ENCODE measurements around the gene IL6ST.

Gene IL6ST

DNA sequence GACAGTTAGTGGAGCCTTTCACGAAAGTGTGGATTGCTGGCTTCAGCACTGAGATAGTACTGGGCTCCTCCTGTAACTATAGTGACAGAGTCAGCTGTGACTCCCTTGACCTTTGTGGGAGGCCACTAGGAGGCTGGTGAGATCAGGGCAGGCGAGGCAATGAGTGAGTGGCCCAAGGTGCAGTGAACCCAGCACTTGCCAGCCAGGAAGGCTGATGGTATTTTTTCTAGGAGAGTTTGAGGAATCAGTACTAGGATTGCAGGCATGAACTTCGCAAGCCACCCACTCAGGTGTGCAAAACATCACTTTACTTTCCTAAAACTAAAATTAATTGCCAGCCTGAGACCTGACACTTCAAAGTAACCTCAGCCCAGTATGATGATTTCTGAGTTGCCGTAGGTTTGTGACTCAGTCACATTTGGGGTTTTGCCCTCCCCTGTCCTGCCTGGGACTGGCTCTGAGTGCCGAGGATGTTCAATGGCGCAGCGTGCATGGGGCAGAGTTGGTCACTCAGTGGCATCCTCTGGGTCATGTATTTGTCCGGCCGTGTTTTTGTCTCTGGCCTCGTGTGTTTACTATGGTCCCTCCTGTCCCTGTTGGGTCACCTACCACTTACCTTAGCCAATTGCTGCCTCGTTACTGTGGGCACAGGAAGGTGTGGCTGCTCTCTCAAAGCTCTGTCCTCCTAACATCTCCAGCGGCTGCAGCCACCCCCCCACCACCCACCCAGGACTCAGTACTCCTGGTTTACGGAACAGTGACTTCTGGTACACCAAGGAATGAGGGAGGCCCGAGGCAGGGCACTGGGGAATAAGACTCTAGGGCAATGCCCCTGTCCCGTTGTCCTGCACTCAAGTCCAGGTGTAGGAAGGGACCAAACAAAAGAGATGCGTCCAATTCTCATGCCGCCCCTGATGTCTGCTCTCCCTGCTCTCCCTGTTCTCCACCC, 76.4 kb downstream of the IL6ST start:
- Histone ChIP-seq H3K36me3 (ENCODE audit: insufficient read depth, low read length) (no peaks in the 10 kb centered on the region), H3K9me3 (ENCODE audit: insufficient read depth, low read depth, low read length) (no peaks in the 10 kb centered on the region), H3K9ac (ENCODE audit: low read depth, low read length) (no peak overlapping the region), H3K4me3 (ENCODE audit: low read length) (no peak overlapping the region), H3K4me1 (ENCODE audit: insufficient read depth, low read length) (no peaks in the 10 kb centered on the region), H3K27ac (ENCODE audit: low read depth, low read length) (no peak overlapping the region), H3K27me3 (ENCODE audit: insufficient read depth, low read length) (no peaks in the 10 kb centered on the region)
- 95% methylated on average over 17 of the region's 17 CpGs for WGBS

DNA sequence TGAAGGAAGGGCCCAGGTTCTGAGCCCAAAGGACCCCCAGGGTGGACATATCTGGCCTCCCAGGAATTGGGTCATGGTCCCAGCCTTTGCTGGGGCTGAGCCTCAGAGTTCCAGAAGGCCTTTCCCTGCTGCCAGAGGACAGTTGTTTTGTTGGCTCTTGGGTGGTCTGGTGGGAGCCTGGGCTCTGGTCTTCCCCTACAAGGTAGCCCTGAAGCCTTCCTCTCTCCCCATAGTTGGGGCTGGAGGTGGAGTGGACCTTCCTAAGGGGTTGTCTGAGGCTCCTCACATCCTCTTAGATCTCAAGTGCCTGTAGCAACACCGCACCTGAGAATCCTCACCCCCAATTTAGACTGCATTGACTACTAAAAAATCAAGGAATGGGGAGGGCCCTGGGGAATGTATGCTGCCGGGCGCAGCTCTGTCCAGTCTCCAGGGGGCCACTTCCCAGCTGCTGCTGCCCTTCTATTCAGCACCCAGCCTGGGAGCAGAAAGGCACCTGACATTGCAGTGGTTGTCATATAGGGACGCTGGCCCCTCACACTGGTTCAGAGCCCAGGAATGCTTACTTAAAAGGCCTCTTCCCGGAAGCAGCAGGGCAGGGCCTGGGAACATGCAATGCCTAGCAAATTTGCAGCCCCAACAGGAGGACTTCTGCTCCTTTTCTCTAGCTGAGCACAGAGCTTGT, 77.2 kb downstream of the IL6ST start:
- 93% methylated on average over 5 of the region's 5 CpGs for WGBS
- Histone ChIP-seq H3K9ac (ENCODE audit: low read depth, low read length) (no peak overlapping the region), H3K9me3 (ENCODE audit: insufficient read depth, low read depth, low read length) (no peaks in the 10 kb centered on the region), H3K36me3 (ENCODE audit: insufficient read depth, low read length) (no peaks in the 10 kb centered on the region), H3K27ac (ENCODE audit: low read depth, low read length) (no peak overlapping the region), H3K4me1 (ENCODE audit: insufficient read depth, low read length) (no peaks in the 10 kb centered on the region), H3K4me3 (ENCODE audit: low read length) (no peak overlapping the region), H3K27me3 (ENCODE audit: insufficient read depth, low read length) (no peaks in the 10 kb centered on the region)

DNA sequence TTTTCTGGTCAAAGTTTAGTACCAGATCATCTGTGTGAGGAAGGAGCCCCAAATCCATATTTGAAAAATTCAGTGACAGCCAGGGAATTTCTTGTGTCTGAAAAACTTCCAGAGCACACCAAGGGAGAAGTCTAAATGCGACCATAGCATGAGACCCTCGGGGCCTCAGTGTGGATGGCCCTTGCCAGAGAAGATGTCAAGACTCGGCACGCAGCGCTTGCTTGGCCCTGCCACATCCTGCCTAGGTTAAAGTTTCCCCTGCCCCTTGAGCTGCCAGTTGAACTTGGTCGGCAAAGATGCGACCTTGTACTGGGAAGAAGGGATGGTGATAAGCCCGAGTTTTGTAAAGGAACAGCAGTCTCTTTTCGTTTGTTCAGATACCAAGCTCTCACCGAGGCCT, 77.8 kb downstream of the IL6ST start:
- 84% methylated on average over 10 of the region's 10 CpGs for WGBS

DNA sequence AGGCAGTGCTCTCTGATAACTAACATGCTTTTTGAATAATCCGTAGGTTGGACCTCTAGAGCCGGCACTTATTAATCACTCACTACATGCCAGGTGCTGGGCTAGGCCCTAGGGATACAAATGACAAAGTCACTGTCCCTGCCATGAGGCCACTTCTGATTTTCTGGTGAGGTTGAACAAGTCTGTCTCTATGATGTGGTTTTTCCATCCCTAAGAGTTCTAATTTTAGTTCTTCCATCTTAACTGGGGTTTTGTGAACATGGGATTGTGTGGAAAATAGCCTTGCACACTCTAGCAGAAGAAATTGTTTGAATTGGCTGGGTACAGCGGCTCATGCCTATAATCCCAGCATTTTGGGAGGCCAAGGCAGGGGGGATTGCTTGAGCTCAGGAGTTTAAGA, 79.0 kb downstream of the IL6ST start:
- Histone ChIP-seq H3K27me3 (ENCODE audit: insufficient read depth, low read length) (no peaks in the 10 kb centered on the region), H3K36me3 (ENCODE audit: insufficient read depth, low read length) (no peaks in the 10 kb centered on the region), H3K9me3 (ENCODE audit: insufficient read depth, low read depth, low read length) (no peaks in the 10 kb centered on the region), H3K4me3 (ENCODE audit: low read length) (no peak overlapping the region), H3K4me1 (ENCODE audit: insufficient read depth, low read length) (no peaks in the 10 kb centered on the region), H3K27ac (ENCODE audit: low read depth, low read length) (no peak overlapping the region), H3K9ac (ENCODE audit: low read depth, low read length) (no peak overlapping the region)
- 93% methylated on average over 3 of the region's 3 CpGs for WGBS

More for the DNA sequence above, 77.8 kb downstream of the IL6ST start:
- Histone ChIP-seq H3K4me3 (ENCODE audit: low read length) (no peak overlapping the region), H3K4me1 (ENCODE audit: insufficient read depth, low read length) (no peaks in the 10 kb centered on the region), H3K9ac (ENCODE audit: low read depth, low read length) (no peak overlapping the region), H3K27me3 (ENCODE audit: insufficient read depth, low read length) (no peaks in the 10 kb centered on the region), H3K9me3 (ENCODE audit: insufficient read depth, low read depth, low read length) (no peaks in the 10 kb centered on the region), H3K27ac (ENCODE audit: low read depth, low read length) (no peak overlapping the region), H3K36me3 (ENCODE audit: insufficient read depth, low read length) (no peaks in the 10 kb centered on the region)

DNA sequence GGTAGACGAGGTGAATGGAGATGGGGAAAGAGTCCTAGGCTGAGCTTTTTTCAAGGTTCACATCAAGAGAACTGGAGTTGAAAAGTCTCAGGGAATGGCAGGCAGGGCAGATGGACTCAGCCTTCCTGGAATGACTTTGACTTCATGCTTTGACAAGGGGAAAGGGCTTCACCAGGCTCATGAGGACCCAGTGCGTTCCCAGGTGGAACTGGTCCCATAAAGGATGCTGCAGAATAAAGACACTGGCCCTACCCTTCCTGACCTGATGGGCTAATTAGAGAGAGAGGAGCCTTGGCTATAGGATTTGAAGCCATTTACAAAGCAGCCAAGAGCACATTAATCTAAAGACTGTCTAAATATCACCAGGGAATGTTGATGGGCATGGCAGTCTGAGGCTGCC, 79.8 kb downstream of the IL6ST start:
- H3K36me3 ChIP-seq (ENCODE audit: insufficient read depth, low read length), result no peaks in the 10 kb centered on the region
- no peak overlapping the region for H3K4me3 ChIP-seq (ENCODE audit: low read length)
- WGBS, result 95% methylated on average over 2 of the region's 2 CpGs

DNA sequence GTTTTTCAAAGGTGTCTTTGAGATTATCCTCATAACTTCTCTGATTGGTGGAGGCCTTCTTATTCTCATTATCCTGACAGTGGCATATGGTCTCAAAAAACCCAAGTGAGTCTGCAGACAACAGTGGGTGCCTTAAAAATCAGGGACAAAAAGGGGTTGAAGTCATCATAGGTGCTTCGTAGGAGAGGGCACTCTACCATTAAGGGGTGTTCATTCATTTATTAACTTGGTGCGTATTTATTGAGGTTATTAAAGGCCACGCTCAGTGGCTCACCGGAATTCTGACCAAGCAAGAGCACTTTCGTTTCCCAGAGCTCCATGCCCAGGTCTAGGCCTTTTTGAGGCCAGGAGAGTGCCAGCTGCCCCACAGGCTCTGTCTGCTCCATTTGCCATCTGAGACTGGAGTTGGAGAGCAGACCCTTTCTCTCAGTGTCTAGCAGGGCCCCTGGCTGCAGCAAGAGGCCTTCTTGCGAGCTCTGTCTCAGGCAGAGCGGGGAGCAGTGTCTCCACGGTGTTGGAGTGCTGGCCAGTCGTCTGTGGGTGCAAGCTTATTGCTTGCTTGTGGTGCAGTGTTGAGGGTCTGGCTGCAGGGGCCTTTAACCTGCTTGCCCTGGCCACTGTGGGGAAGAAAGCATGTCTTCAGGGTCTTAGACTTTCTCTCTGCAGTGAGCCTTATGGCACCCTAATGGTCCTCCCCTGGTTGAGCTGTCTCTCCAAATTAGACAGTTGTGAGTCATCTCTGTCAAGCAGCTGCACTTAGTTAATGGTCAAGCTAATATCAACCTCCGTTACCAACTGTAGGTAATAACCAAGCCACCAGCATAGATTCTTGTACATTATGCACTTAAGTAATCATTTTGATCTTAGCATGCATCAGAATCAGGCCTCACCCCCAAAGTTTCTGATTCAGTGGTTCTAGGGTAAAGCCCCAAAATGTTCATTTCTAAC, 81.0 kb downstream of the IL6ST start:
- WGBS, result 95% methylated on average over 10 of the region's 10 CpGs
- H3K9me3 ChIP-seq (ENCODE audit: insufficient read depth, low read depth, low read length), result no peaks in the 10 kb centered on the region
- H3K9ac ChIP-seq (ENCODE audit: low read depth, low read length), result no peak overlapping the region

More for the DNA sequence above, 79.8 kb downstream of the IL6ST start:
- Histone ChIP-seq H3K9me3 (ENCODE audit: insufficient read depth, low read depth, low read length) (no peaks in the 10 kb centered on the region), H3K27me3 (ENCODE audit: insufficient read depth, low read length) (no peaks in the 10 kb centered on the region), H3K4me1 (ENCODE audit: insufficient read depth, low read length) (no peaks in the 10 kb centered on the region), H3K27ac (ENCODE audit: low read depth, low read length) (no peak overlapping the region), H3K9ac (ENCODE audit: low read depth, low read length) (no peak overlapping the region)

DNA sequence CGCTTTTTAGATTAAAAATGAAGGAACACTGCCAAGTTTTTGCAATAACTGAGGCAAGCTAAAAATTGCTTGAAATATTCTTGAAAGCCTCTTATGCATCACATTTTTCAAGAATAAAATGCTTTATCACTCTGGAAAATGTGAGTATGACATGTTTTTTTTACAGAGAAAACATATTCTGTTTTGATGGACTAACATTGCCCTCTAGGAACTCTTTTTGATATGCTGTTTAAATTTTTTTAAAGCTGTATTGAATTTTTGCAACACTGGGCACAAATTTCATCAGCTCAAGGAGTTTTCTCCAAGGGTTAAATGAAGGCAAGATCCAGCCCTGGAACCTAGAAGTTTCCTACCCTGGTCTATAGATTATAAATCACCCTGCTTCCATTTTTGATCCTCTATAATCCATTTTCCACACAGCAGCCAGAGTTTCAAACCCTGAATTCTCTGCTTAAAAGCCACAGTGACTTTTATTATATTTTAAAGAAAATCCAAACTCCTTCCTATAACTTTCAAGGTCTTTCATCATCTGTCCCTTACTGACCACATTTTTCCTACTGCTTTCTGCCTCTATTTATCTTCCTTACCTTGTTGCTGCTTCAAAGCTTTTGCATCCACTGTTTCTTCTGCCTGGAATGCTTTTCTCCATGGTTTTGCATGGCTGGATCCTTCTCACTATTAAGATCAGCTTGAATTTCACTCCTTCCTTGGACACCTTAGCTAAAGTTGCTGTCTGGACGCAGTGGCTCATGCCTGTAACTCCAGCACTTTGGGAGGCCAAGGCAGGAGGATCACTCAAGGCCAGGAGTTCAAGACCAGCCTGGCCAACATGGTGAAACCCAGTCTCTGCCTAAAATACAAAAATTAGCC, 82.7 kb downstream of the IL6ST start:
- Histone ChIP-seq H3K36me3 (ENCODE audit: insufficient read depth, low read length) (no peaks in the 10 kb centered on the region), H3K9me3 (ENCODE audit: insufficient read depth, low read depth, low read length) (no peaks in the 10 kb centered on the region), H3K4me3 (ENCODE audit: low read length) (no peak overlapping the region), H3K9ac (ENCODE audit: low read depth, low read length) (no peak overlapping the region), H3K4me1 (ENCODE audit: insufficient read depth, low read length) (no peaks in the 10 kb centered on the region), H3K27ac (ENCODE audit: low read depth, low read length) (no peak overlapping the region), H3K27me3 (ENCODE audit: insufficient read depth, low read length) (no peaks in the 10 kb centered on the region)
- WGBS, result 95% methylated on average over 2 of the region's 2 CpGs

More for the DNA sequence above, 81.0 kb downstream of the IL6ST start:
- H3K4me3 ChIP-seq (ENCODE audit: low read length), result no peak overlapping the region
- H3K36me3 ChIP-seq (ENCODE audit: insufficient read depth, low read length), result no peaks in the 10 kb centered on the region
- H3K4me1 ChIP-seq (ENCODE audit: insufficient read depth, low read length), result no peaks in the 10 kb centered on the region
- no peak overlapping the region for H3K27ac ChIP-seq (ENCODE audit: low read depth, low read length)
- H3K27me3 ChIP-seq (ENCODE audit: insufficient read depth, low read length), result no peaks in the 10 kb centered on the region

DNA sequence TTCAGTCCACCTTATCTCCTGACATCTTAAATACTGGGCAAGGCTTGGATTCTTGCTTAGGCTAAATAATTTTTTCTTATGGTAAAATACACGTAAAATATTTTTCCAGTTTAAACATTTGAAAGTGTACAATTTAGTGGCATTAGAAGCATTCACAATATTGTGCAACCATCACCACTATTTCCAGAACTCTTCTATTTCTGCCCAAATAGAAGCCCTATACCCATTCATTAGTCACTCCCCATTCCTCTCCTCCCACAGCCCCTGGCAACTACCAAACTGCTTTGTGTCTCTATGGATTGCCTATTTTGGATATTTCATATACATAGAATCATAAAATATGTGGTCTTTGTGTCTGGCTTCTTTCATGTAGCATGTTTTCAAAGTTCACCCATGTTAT, 86.0 kb downstream of the IL6ST start:
- no CpG with 5 or more reads among the region's 1 CpG for WGBS
- no peaks in the 10 kb centered on the region for H3K9me3 ChIP-seq (ENCODE audit: insufficient read depth, low read depth, low read length)
- H3K27ac ChIP-seq (ENCODE audit: low read depth, low read length), result no peak overlapping the region
- no peak overlapping the region for H3K9ac ChIP-seq (ENCODE audit: low read depth, low read length)
- no peak overlapping the region for H3K4me3 ChIP-seq (ENCODE audit: low read length)
- no peaks in the 10 kb centered on the region for H3K4me1 ChIP-seq (ENCODE audit: insufficient read depth, low read length)
- H3K27me3 ChIP-seq (ENCODE audit: insufficient read depth, low read length), result no peaks in the 10 kb centered on the region
- H3K36me3 ChIP-seq (ENCODE audit: insufficient read depth, low read length), result no peaks in the 10 kb centered on the region

DNA sequence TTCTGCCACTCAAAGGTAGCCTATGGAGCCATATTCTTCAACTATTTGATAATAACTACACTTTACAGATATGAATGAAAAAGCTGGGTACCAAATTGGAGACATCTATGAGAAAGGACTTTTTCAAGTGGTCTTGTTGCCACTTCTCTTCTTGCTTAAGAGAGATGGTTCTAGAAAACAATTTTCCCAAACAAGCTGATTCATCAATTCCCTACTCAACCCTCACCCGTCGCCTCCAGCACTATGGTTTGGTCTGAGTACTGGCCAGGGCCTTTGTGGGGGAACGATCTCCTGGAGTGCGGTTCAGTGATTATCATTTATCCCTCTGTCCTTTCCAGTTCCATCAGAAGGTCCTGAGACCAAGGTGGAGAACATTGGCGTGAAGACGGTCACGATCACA, 86.8 kb downstream of the IL6ST start:
- Histone ChIP-seq H3K27ac (ENCODE audit: low read depth, low read length) (no peak overlapping the region), H3K9ac (ENCODE audit: low read depth, low read length) (no peak overlapping the region), H3K4me1 (ENCODE audit: insufficient read depth, low read length) (no peaks in the 10 kb centered on the region), H3K4me3 (ENCODE audit: low read length) (no peak overlapping the region), H3K36me3 (ENCODE audit: insufficient read depth, low read length) (no peaks in the 10 kb centered on the region), H3K27me3 (ENCODE audit: insufficient read depth, low read length) (no peaks in the 10 kb centered on the region), H3K9me3 (ENCODE audit: insufficient read depth, low read depth, low read length) (no peaks in the 10 kb centered on the region)
- 98% methylated on average over 7 of the region's 7 CpGs for WGBS

DNA sequence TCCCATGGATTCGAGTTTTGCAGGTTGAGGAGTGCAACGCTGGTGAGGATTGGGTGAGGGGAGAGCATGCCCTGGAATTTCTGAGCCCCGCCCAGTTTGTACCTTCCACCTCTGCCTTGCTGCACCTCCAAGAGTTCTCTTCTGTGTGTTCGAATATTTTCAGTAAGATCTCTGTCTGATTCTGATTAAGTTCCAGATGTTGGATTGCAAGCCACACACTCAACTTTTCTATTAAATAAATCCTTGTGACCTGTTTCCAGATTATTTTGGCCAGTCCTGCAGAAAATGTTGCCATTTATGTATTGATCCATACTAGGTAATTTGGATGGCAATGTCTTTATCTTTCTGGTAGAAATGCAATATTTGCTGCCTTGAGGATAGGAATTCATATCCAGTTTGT, 89.5 kb downstream of the IL6ST start:
- Histone ChIP-seq H3K36me3 (ENCODE audit: insufficient read depth, low read length) (no peaks in the 10 kb centered on the region), H3K4me1 (ENCODE audit: insufficient read depth, low read length) (no peaks in the 10 kb centered on the region), H3K9me3 (ENCODE audit: insufficient read depth, low read depth, low read length) (no peaks in the 10 kb centered on the region), H3K27ac (ENCODE audit: low read depth, low read length) (no peak overlapping the region), H3K9ac (ENCODE audit: low read depth, low read length) (no peak overlapping the region), H3K27me3 (ENCODE audit: insufficient read depth, low read length) (no peaks in the 10 kb centered on the region), H3K4me3 (ENCODE audit: low read length) (no peak overlapping the region)
- 95% methylated on average over 4 of the region's 4 CpGs for WGBS

Data from HUES64 (cell line).